SJSA1 (cell line): ENCODE measurements around the gene RAB36. TPM values are rescaled to one million over a fixed set of nuclear protein-coding genes. Genes with fewer than 3 reads are reported as not detected.
A peak's percentile ranks its signal among the peaks of the same experiment; 100 is the strongest.

Experiments
- DNase-seq, 2 experiments: peaks; one replicate each; pipeline ENCODE4 v3.0.0-alpha.2; 2015 to 2020; ENCODE audit warnings: low spot score in 2 of 2, low read depth in 1 of 2
- H3K27ac ChIP-seq: fragments of 250-450 bp; sonication (Bioruptor Pico); 2 replicates; pipeline ENCODE4 v1.5.1; 2020; ENCODE audit warnings: mild to moderate bottlenecking, moderate library complexity
- H3K27me3 ChIP-seq: fragments of 250-450 bp; sonication (Bioruptor Pico); replicated peaks from 2 replicates; pipeline ENCODE4 v1.5.1; 2020; ENCODE audit warnings: mild to moderate bottlenecking, moderate library complexity
- H3K36me3 ChIP-seq: fragments of 250-450 bp; sonication (Bioruptor Pico); 2 replicates; pipeline ENCODE4 v1.5.1; 2020; ENCODE audit warnings: mild to moderate bottlenecking
- H3K4me1 ChIP-seq: fragments of 250-450 bp; sonication (Bioruptor Pico); replicated peaks from 2 replicates; pipeline ENCODE4 v1.6.1; 2021; ENCODE audit warnings: mild to moderate bottlenecking
- H3K4me3 ChIP-seq: fragments of 250-450 bp; sonication (Bioruptor Pico); 2 replicates; pipeline ENCODE4 v1.5.1; 2020; ENCODE audit warnings: mild to moderate bottlenecking
- H3K9me3 ChIP-seq: fragments of 250-450 bp; sonication (Bioruptor Pico); replicated peaks from 2 replicates; pipeline ENCODE4 v1.5.1; 2020; ENCODE audit warnings: mild to moderate bottlenecking
- total RNA-seq: library from RNA; depleted of rRNA; stranded (reverse); fragments of >200 nt; shearing (Covaris generic); gene quantifications from 2 replicates; pipeline ENCODE4 v1.2.3, GENCODE V29; 2014

Gene RAB36
- total RNA-seq, 1 experiment from 2014 or later: 0.42 TPM

GRCh38 chr22:23187211-23187610, 41.9 kb downstream of the RAB36 start:
- no peak for DNase-seq
- no peak overlapping the region for H3K27ac ChIP-seq
- H3K9me3 ChIP-seq: no peaks in the 10 kb centered on the region; the same call in 1 of the 2 replicates
- H3K27me3 ChIP-seq: no peaks in the 10 kb centered on the region
- H3K4me3 ChIP-seq: no peak overlapping the region
- peaks cover 52% of the 10 kb centered on the region for H3K36me3 ChIP-seq
- H3K4me1 ChIP-seq: peaks cover 28% of the 10 kb centered on the region

- Histone ChIP-seq H3K36me3 (peaks cover 53% of the 10 kb centered on the region), H3K9me3 (no peaks in the 10 kb centered on the region), H3K4me3 (no peak overlapping the region), H3K27me3 (no peaks in the 10 kb centered on the region), H3K27ac (0 out of 2 replicates have a peak overlapping the region, but pooled peaks have one; percentile 18), H3K4me1 (peaks cover 19% of the 10 kb centered on the region)
- no peak for DNase-seq
These were observed 42.8 kb downstream of the RAB36 start for GRCh38 chr22:23187871-23188700.

- peaks cover 40% of the 10 kb centered on the region for H3K36me3 ChIP-seq
- no peaks in the 10 kb centered on the region for H3K27me3 ChIP-seq
- no peak for DNase-seq
- no peaks in the 10 kb centered on the region for H3K9me3 ChIP-seq
- H3K4me3 ChIP-seq: no peak overlapping the region
- H3K27ac ChIP-seq: no peak overlapping the region
- H3K4me1 ChIP-seq: peaks cover 13% of the 10 kb centered on the region
These were observed 45.2 kb downstream of the RAB36 start for GRCh38 chr22:23190526-23190925.

DNA sequence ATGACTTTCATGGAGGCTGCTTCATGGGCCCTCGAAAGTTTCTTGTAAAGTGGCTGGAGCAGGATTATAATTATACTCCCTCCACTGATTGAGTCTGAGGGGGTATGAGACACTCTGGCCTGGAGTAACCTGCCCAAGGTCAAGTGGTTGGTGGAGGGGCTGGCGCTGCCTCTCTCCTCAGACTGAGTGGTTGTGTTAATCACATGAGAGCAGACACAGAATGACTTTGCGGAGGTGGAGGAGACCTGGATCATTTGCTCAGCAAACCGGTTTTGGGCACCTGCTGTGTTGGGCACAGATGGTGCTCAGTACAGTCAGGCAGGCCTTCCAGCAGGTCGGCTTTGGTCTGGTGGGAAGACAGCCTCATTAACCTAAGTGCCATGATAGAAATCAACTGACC, 46.9 kb downstream of the RAB36 start:
- Histone ChIP-seq H3K9me3 (no peaks in the 10 kb centered on the region), H3K27me3 (no peaks in the 10 kb centered on the region), H3K4me1 (peaks cover 13% of the 10 kb centered on the region), H3K27ac (no peak overlapping the region), H3K4me3 (no peak overlapping the region), H3K36me3 (peaks cover 41% of the 10 kb centered on the region)
- DNase-seq: no peak

DNA sequence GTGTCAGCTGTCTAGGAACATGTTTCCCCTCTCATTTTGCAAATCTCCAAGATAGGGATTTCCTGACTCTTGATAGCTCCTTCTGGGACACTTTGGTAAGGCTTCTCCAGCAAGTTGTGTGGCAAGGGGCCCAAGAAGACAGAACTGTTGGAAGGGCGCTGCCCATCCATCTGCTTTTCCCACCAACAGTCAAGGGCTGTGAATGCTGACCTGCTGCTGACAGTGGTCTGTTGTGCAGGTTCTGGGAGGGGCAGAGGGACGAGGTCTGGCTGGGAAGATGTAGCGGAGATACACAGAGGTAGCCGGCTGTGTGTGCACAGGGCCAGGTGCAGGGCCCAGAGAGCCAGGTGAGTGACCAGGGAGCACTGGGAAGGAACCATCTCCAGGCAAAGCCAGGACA, 47.3 kb downstream of the RAB36 start:
- H3K4me1 ChIP-seq: peaks cover 11% of the 10 kb centered on the region
- H3K27me3 ChIP-seq: no peaks in the 10 kb centered on the region
- no peak overlapping the region for H3K27ac ChIP-seq

GRCh38 chr22:23193196-23193827, 48.0 kb downstream of the RAB36 start:
- H3K4me3 ChIP-seq: no peak overlapping the region
- H3K4me1 ChIP-seq: peaks cover 4% of the 10 kb centered on the region
- H3K27me3 ChIP-seq: no peaks in the 10 kb centered on the region
- H3K9me3 ChIP-seq: no peaks in the 10 kb centered on the region
- no peak overlapping the region for H3K27ac ChIP-seq
- peaks cover 34% of the 10 kb centered on the region for H3K36me3 ChIP-seq
- DNase-seq: no peak

More for the DNA sequence above, 47.3 kb downstream of the RAB36 start:
- H3K36me3 ChIP-seq: peaks cover 41% of the 10 kb centered on the region
- no peaks in the 10 kb centered on the region for H3K9me3 ChIP-seq
- no peak for DNase-seq
- H3K4me3 ChIP-seq: no peak overlapping the region

DNA sequence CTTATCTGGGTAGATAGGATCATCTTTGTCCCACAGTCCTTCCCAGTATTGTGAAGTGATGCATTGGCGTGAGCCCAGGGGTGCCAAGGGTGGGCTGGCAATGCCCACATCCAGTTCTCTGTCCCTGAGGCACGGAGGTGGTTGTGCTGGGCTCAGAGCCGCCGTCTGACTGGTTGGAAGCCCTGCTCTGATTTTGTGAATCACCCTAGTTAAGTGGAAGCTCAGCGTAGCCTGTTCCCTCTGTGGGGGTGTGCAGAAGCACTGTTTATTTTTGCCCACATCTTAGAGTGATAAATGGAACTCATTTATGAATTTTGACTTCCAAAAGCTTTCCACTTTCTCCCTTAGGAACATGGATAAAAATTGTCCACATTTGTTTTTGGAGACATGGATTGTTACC, 48.6 kb downstream of the RAB36 start:
- H3K27ac ChIP-seq: no peak overlapping the region
- no peak for DNase-seq
- H3K27me3 ChIP-seq: no peaks in the 10 kb centered on the region
- H3K4me3 ChIP-seq: no peak overlapping the region
- H3K9me3 ChIP-seq: no peaks in the 10 kb centered on the region
- H3K4me1 ChIP-seq: peaks cover 7% of the 10 kb centered on the region; the same call in 1 of the 2 replicates
- peaks cover 39% of the 10 kb centered on the region for H3K36me3 ChIP-seq

DNA sequence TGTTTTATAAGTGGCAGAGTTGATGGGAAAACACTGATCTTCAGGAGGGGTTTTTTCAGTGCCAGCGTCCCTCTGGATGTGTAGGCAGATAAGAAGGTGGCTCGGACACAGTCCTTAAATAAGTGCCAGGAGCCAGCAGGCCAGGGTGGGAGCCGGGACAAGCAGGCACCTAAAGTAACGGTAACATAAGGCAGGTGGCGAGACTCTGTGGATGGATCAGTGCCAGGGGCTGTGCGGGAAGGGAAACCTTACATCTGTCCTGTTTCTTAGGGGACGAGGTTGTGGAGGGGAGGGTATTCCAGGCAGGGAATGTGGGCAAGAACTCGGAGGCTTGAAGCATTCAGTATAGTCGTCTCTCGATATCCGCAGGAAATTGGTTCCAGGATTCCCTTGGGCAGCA, 50.9 kb downstream of the RAB36 start:
- Histone ChIP-seq H3K27ac (no peak overlapping the region), H3K36me3 (peaks cover 33% of the 10 kb centered on the region), H3K27me3 (no peaks in the 10 kb centered on the region), H3K4me1 (peaks cover 19% of the 10 kb centered on the region), H3K9me3 (no peaks in the 10 kb centered on the region), H3K4me3 (no peak overlapping the region)
- DNase-seq: no peak

GRCh38 chr22:23197836-23198235, 52.6 kb downstream of the RAB36 start:
- no peak for DNase-seq
- Histone ChIP-seq H3K36me3 (peaks cover 17% of the 10 kb centered on the region), H3K27ac (no peak overlapping the region), H3K4me1 (peaks cover 19% of the 10 kb centered on the region), H3K27me3 (no peaks in the 10 kb centered on the region), H3K4me3 (no peak overlapping the region), H3K9me3 (no peaks in the 10 kb centered on the region)

DNA sequence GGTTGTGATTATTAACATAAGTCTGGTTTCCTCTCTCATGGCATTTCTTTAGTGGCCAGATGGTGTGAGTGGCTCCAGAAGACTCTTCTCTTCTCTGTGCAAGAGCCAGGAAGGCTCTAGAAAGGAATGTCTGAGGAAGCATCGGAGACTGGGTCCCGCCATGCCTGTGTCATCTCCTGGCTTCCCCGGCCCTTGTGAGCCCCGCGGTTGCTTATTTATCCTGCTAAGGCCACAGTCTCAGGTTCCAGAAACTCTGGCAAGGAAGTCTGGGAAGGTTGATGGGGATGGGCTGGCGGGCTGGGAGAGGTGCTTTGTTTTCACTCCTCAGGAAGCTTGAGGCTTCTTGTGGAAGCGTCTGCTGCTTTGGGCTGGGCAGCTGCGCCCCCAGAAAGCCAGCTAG, 53.9 kb downstream of the RAB36 start:
- H3K4me3 ChIP-seq: no peak overlapping the region
- no peaks in the 10 kb centered on the region for H3K27me3 ChIP-seq
- 0 out of 2 replicates have a peak overlapping the region, but pooled peaks have one; percentile 10 for H3K27ac ChIP-seq
- peaks cover 16% of the 10 kb centered on the region for H3K4me1 ChIP-seq
- no peak for DNase-seq
- peaks cover 25% of the 10 kb centered on the region for H3K36me3 ChIP-seq
- no peaks in the 10 kb centered on the region for H3K9me3 ChIP-seq

GRCh38 chr22:23200898-23201297, 55.6 kb downstream of the RAB36 start:
- Histone ChIP-seq H3K4me1 (peaks cover 16% of the 10 kb centered on the region), H3K4me3 (no peak overlapping the region), H3K9me3 (no peaks in the 10 kb centered on the region), H3K27ac (no peak overlapping the region), H3K36me3 (peaks cover 25% of the 10 kb centered on the region), H3K27me3 (no peaks in the 10 kb centered on the region)
- DNase-seq: no peak

DNA sequence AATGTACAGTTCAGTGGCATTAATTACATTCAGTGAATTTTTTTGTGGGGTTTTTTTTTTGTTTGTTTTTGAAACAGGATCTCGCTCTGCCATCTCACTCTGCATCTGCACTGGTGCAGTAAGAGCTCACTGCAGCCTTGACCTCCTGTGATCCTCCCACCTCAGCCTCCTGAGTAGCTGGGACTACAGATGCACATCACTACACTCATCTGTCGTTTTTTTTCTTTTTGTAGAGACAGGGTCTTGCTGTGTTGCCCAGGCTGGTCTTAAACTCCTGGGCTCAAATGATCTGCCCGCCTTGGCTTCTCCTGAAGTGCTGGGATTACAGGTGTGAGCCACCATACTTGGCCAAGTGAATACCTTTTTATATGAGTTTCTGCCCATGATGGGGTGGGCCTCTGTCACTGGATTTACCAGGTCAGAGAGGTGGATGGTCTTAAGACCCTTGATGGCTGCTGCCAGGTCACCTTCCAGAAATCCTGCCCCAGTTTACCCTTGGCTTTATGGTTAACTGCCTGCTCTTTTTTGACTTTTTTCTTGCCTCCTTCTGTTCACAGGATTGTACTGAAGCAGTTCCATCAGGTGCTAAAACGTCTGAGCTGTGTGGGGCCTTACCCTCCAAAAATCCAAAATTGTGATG, 57.7 kb downstream of the RAB36 start:
- DNase-seq: no peak
- H3K27me3 ChIP-seq: no peaks in the 10 kb centered on the region
- H3K4me3 ChIP-seq: no peak overlapping the region
- H3K4me1 ChIP-seq: peaks cover 16% of the 10 kb centered on the region
- no peak overlapping the region for H3K27ac ChIP-seq
- H3K9me3 ChIP-seq: no peaks in the 10 kb centered on the region
- H3K36me3 ChIP-seq: peaks cover 29% of the 10 kb centered on the region

- no peaks in the 10 kb centered on the region for H3K9me3 ChIP-seq
- H3K36me3 ChIP-seq: peaks cover 28% of the 10 kb centered on the region
- peaks cover 15% of the 10 kb centered on the region for H3K4me1 ChIP-seq
- H3K27me3 ChIP-seq: no peaks in the 10 kb centered on the region
- no peak overlapping the region for H3K4me3 ChIP-seq
- no peak for DNase-seq
- no peak overlapping the region for H3K27ac ChIP-seq
These were observed 58.3 kb downstream of the RAB36 start for GRCh38 chr22:23203452-23204124.
